HG03064 (cell line): ENCODE results near the gene ARV1.
"Not testable (repeated sequence)": the region's sequence is repeated elsewhere in the genome, so short reads cannot be mapped to it uniquely, and the experiment has no call there.

ENCODE experiments used
- ATAC-seq: cut with Tn5 transposase; IDR thresholded peaks from one replicate; pipeline ENCODE4 v1.9.1; 2021; ENCODE audit warnings: low read depth; ENCODE audit not compliant: unreplicated experiment

ARV1 gene

DNA sequence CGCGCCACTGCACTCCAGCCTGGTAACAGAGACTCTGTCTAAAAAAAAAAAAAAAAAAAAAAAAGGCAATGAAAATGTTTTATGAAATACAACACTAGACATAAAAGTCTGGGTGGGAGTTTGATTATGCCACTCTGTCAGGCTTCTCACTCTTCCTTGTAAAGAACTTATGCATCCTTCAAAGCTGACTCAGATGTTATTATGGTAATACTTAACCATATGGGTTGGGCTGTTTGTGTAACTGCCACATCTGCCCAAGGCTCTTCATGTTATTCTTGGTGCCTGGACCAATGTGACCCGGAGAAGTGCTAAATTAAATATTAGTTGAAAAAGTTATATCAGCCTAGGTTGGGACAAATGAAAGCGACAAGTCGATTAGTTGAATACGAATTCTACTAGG is 37.3 kb downstream of the ARV1 start:
- no peak for ATAC-seq

DNA sequence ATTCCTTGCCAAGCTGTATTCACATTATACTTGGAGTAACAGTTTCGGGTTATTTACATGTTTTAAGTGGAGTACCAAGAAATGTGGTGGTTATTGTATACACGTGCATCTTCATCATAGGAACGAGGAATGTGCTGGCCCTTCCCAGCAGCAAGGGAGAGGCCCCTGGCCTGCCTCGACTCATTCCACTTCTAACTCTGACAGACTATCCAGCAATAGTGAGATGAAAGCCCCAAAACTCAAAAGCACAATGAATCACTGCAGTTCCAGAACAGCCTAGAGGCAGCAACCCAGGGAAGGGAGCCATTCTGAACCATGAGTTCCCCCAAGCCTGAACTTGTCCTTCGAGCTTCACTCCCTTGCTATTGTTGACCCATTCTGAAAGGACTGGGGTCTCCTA is 38.1 kb downstream of the ARV1 start:
- no peak for ATAC-seq

DNA sequence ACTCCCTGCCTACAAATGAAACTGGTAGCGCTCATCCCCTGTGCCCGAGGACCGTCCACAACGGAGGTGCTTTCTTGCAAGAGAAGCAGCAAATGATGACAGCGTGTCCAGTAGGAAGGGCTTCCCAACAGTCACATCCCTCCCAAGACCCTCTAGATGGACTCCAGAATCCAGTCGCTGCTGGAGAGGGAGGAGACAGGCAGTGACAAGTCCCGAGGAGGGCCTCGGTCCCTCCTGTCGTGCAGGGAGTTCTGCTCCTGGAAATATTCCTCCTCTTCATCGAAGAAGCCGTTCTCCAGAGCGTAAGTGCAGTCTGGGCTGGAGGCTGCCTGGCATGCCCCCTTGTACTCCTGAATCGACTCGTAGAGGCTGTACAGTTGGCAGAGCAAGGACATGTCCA is 40.8 kb downstream of the ARV1 start:
- ATAC-seq: no peak

DNA sequence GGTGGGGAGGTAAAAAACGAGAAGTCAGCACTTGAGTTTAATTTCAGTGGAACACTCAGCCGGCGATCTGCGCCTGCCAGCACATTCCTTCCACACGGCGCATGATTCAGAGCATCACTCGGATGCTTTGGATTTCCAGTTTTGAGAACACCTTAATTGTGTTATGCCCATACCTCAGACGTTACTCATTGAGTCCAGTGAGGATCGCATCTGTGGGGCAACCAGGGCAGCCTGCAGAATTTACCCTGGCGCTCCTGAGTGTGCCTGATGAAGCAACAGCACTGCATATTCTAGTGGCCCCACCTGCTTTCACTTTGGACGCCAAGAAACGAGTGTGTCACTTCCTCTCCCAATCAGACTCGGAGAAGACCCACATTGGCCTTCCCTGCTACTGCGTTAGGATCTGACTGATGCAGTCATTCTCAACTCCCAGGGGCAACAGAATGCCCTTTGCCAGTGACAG is 41.3 kb downstream of the ARV1 start:
- ATAC-seq: no peak

DNA sequence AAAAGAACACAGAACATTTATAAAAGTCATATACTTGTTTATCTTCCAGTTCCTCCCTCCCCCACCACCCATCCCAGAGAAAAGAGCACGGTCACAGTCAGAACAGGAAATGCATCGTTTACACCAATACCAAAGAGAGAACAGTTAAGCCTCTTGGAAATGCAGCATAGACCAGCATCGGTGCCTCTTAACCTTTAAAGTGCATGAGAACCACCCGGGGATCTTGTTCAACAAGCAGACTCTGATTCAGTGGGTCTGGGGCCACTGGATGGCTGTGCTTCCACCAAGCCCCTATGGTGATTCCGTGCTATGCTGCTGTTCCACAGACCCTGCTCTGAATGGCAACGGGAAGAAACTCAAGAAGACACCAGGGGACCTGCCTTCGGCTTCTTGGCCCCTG is 41.9 kb downstream of the ARV1 start:
- ATAC-seq: no peak

DNA sequence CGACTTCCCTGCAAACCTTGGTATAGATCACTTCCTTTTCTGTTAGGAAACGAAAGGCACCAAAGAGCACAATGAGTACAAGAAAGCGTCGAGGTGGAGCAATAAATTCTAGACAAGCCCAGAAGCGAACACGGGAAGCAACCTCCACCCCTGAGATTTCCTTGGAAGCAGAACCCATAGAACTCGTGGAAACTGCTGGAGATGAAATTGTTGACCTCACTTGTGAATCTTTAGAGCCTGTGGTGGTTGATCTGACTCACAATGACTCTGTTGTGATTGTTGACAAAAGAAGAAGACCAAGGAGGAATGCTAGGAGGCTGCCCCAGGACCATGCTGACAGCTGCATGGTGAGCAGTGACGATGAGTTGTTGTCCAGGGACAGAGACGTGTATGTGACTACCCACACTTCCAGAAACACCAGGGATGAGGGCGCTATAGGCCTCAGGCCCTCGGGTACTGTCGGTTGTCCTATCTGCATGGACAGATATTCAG is 42.7 kb downstream of the ARV1 start:
- no peak for ATAC-seq

DNA sequence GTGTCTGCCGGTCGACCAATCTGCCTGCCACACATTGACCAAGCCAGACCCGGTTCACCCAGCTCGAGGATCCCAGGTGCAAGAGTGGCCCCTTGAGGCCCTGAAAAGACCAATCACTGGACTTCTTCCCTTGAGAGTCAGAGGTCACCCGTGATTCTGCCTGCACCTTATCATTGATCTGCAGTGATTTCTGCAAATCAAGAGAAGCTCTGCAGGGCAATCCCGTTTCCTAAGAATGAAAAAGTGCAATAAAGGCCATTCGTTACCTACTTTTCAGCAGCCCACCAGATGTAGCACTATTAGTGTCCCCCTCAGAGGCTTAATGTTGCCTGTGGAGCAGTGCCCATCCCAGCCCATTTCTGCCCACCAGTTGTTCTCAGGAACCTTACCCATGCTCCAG is 43.6 kb downstream of the ARV1 start:
- not testable (repeated sequence) for ATAC-seq

DNA sequence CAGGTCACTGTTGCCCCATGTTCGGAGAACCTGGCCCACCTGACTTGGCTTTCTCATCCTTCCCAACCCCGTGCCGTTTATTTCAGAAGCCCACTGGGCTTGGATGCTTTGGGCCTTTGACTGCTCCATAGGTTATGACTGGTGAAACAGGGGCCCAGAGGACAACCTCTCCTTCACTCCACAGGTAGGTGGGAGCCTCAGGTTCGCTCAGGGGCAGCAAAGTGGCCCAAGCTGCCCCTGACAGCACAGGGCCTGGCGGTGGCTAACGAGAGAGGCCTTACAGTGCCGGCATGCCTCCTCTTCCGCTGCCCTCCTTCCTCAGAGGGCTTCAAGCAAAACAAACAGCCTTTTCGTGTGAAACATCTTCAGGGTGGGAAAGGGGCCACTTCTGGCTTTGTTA is 44.3 kb downstream of the ARV1 start:
- no peak for ATAC-seq

DNA sequence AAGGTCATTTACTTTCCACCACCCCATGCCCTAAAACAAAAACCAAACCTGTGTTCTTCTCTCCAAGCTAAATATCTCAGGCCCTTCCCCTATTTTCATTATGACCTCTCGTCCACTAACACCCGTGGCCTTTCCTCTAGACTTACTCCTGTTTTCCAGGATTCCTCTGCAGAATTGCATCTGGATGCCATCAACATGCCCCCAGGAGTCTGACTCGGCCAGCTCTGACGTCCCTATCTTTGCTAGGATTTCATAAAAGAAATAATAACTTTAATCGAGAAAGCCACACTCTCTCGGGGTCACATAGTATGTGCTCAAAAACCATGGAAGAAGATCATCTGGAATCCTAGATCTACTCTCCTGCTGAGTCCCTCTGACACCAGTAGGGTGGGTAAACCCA is 47.7 kb downstream of the ARV1 start:
- ATAC-seq: no peak

DNA sequence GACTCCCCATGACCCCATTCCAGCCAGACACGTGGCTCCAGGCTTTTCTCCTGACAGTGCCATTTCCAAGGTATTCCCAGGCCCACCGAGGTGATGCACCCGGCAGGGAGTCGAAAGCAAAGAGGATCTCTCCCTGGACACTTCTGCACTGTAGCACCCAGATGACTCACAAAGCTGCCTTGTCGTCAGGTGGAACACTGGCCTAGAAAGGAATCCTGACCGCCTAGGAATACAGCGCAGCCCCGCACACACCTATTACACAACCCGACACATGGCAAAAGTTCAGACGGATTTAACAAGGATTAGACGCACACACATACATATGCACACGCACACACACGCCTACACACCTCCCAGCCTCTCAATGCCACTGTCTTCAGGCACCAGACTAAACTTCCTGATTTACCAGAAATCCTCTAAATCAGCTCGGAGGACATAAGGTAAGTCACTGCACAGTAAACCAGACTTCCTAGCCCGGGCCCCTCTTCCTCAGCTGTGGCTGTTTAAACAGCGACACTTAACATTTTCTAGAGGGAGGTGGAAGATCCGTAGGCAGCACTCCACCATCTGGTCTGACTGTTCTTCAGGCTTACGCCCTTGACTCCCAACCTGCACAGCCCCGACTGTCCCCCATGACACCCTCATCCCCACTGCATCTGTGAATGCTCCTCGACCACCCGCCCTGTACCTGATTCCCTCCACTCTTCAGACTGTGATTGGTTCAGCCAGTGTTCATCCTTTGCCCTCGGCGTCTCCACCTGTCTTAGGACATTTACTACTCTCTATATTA is 48.4 kb downstream of the ARV1 start:
- no peak for ATAC-seq

DNA sequence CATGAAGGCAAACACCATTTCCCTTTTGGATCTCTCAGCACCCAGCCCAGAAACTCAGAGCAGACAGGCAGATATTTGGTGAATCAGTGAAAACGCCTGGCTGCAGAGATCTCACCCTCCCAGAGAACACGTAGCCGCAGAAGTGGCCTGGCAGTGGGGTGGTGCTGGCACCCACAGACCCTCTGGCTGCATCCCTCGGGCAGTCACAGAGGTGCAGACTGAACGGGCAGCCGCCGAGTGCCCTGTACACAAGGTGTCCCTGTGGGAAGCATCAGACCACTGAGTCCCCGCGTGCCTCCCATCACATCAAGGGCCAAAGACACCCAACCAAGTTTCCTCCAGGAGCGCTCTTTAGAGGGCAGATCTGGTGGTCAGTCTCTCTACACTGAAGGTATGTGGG is 49.1 kb downstream of the ARV1 start:
- ATAC-seq: no peak

DNA sequence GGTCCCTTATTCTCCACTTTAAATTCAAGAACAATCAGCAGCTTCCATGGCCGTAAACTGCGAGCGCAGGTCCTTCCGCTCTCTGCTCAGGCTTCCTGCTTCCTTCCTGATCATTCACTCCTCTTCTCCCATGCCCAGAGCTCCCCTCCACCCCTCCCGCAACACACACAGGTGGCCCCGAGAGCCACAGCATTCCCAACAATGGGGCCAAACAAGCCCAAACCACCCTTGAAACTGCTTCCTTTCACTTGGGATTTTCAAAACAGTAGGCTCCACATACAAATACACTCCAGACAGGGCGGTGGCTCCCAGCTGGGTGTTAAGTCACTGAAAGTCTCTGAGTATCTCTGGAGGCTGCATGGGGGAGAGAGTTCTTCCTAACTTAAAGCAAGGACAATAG is 49.8 kb downstream of the ARV1 start:
- no peak for ATAC-seq

DNA sequence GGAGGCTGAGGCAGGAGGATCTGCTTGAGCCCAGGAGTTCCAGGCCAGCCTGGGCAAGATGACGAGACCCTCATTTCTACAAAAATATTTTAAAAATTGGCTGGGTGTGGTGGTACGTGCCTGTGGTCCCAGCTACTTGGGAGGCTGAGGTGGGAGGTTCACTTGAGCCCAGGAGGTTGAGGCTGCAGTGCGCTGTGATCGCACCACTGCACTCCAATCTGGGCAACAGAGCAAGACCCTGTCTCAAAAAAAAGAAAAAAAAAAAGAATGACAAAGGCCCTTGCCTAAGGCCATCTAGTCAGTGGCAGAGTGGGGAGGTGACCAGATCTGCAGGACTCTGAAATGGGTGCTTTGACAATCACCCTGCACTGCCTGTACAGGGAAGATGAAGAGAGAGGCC is 50.4 kb downstream of the ARV1 start:
- not testable (repeated sequence) for ATAC-seq

DNA sequence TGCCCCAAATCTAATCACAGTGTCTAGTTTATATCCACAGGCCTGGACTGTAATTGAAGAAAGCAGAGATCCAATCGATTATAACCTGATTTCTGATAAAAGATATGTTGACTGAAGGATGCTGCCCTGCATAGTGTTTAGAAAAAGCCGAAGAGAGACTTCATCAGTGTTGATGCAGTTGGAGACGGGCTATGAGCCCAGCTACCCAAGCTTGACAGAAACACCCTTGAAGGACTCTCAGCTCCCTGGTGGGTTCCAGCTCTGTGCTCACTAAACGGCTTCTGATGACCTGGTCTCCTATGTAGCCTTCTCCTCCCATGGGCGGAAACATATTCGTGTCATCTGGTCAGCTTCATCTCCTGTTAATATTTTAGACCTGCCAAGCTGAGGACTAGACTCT is 50.9 kb downstream of the ARV1 start:
- ATAC-seq: no peak

DNA sequence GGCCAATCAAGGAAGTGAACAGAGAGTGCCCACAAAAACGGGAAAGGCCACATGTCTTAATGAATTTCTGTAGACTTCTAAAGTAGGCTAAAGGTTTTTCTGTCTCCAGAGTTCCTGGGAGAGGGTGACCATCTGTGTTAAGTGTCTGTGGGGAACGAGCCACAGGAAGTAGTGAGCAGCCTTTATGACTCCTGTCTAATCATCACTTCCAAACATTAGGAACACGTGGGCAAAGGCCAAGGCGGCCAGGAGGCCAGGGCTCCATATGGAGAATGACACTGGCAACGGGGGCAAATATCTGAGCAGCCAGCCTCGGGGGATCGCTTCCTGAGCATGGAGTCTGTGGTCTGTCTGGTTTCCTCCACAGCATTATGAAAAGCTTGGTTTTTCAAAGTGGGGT is 54.1 kb downstream of the ARV1 start:
- no peak for ATAC-seq

DNA sequence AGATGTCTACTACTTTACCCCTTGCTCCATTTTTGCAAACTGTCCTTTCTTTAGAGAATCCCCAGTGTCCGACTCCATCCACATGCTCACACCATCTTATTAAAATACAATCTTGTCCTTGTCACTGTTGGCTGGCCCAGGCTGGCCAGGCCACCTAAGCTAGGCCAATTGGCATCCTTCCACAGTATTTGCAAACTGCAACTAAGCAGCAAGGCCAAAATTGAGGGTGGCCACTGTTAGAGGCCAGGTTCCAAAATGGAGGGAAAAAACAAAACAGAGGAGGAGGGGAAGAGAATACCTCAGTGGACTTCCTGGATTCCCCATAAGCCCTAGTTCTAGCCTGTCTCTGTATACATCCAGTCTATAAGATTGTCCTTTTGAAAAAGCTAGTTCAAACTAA is 56.9 kb downstream of the ARV1 start:
- ATAC-seq: no peak

DNA sequence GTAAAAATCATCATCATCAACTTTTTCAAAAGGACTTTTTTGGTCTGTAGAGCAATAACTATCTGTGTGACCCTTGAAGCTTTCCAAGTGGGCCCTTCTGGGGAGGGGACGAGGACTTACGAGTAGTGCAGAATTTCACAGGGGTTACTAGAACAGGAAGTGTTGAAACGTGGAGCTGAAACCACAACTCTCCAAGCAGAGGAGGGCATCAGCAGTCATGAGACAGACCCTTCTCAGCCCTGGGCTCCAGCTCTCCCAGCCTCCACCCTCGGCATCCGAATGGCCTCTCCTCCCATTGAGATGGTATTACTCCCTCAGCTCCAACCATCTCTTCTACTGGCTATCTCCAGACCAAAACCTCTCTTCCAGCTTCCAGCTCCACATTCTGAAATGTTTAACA is 57.5 kb downstream of the ARV1 start:
- ATAC-seq: no peak

DNA sequence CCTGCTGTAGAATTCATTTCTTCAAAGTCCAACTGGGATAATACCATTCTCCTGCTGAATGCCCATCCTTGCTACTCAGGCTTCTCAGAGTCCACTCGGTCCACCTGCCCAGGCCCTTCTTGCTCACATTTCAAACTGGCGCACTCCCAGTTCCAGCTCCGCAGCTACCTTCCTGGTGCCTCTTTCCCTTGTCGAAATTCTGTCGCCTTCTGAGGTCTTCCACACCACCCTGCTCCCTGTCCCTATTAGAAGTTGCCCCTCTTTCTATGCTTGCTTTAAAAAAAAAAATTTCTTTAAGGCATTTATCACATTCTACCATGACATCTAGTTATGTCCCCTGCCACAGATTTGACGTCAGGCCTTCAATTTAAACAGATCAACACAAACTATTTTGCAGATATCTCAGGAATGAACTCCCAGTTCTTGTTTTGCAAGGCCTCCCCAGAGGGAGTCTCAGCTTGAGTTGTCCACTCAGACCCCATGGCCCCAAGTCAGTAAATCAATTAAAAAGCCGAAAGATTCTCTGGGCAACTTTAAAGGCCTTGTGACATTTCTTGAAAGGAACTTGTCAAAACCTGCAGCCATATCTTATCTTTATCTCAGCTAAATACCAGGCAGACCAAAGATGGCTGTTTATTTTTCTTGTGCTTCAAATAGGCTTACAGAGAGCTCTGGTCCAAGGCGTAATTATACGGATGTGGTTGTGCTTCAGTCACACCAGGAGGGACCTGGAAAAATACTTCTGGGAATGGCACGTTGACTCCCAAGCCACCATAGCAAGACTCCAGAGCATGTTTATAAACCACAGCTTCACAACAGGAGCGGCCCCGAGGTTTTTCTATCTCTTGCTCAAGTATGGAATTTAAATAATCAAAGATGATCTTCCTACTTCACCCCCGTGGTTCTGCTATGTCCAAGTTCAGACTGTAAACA is 59.0 kb downstream of the ARV1 start:
- ATAC-seq: no peak

DNA sequence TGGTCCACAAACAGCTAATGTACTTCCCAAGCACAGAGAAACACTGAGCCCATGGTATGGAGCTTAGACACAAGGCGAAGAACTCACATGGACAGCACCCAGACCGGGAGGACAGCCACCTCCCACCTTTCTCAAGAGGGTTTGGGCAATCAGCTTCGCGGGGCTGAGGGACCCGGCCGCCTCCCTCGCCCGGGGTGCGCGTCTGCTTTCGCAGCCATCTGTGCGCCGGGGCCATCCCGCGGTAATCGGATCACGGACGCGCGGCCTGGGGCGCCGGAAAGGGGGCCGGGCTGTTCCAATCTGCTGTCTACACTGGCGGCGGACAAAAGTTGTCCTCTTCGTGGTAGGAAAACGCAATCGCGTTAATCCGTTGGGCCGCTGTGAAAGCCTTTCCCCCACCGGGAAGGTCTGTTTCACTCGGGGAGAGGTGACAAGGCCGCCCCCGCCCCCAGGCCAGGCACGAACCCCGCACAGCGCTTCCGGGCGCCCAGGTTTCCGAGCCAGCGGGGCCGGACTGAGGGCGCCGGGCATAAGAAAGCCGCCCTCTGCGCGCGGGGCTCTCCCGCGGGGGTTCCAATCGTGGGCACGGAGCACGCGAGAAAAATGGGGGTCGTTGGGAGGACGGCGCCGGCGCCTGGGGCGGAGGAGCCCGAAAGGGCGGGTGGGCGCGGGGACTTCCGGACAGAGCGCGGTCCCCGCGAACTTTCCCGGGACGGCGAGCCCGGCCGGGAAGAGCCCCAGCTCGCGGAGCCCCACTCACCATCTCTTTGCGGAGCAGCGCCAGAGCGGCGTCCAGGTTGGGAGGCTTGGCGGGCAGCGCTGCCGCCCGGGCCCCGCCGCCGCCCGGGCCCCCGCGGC is 60.5 kb downstream of the ARV1 start:
- no peak for ATAC-seq

DNA sequence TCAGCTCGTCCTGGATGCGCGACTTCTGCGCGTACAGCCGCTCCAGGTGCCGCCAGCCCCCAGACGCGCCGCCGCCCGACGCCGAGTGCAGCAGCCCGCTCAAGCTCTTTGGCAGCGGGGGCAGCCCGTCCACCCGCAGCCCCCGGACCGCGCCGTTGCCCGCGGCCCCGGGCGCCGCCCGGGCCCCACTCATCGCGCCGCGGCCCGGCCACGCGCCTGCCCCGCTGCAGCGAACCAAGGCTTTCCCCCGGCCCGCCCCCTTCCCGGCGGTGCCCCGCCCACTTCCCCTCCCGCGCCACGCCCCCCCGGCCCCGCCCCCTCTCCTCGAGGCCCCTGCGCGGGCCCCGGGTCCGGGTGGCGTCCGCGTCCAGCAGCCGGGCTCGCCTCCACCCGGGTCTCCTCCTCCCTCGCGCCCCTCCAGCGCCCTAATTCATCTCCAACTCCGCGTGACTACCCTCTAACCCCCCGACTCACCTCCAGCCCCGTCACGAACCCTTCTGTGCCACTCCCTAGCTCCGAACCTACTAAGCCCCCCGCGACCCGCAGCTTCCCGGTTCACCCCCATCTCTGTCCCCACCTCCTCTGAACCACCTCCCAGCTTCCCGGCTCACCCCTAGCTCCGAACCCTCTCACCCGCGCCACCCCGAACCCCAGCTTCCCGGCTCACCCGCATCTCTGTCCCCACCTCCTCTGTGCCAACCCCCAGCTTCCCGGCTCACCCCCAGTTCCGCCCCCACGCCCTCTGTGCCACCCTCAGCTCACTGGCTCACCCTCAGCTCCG is 61.3 kb downstream of the ARV1 start, which contains the start of gene FAM89A:
FAM89A (minus strand) TSS at position 236 of the 781 bp plus-strand sequence; CDS start at position 193, 43 bp downstream.
- no peak for ATAC-seq
